ENCODE data around the gene SP9. TPM values are rescaled to one million over a fixed set of nuclear protein-coding genes. Genes with fewer than 3 reads are reported as not detected.

The SP9 gene
- total RNA-seq, 1 experiment from 2014 or later = not detected

DNA sequence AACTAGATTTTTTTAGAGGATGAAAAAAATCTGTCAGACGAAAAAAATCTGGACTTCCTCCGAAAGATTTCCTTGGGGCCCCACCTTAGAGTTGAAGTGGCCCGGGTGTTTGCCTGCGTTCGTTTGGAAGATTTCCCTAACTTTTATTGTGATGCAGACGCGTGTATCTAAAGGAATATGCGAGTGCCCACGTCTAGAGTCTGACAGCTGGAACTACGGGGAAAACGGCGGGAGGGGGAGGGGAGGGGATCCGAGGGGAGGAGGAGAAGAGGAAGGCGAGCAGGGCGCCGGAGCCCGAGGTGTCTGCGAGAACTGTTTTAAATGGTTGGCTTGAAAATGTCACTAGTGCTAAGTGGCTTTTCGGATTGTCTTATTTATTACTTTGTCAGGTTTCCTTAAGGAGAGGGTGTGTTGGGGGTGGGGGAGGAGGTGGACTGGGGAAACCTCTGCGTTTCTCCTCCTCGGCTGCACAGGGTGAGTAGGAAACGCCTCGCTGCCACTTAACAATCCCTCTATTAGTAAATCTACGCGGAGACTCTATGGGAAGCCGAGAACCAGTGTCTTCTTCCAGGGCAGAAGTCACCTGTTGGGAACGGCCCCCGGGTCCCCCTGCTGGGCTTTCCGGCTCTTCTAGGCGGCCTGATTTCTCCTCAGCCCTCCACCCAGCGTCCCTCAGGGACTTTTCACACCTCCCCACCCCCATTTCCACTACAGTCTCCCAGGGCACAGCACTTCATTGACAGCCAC, 2.4 kb upstream of the SP9 start:
- intact Hi-C loops (cut with micrococcal nuclease; ENCODE audit: unreplicated experiment) = no loop called here

DNA sequence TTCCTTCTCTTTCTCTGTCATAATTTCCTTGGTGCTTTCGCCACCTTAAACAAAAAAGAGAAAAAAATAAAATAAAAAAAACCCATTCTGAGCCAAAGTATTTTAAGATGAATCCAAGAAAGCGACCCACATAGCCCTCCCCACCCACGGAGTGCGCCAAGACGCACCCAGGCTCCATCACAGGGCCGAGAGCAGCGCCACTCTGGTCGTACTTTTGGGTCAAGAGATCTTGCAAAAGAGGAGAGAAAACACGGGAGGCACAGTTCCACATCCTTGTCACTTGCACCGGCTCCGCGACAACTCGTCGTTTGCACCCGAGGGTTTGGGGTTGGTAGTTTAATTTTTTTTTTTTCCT, 1.8 kb upstream of the SP9 start:
- H3K36me3 ChIP-seq (ENCODE audit: control insufficient read depth, insufficient read depth, low read length) = no peaks in the 10 kb centered on the region
- TF ChIP-seq SIN3A (IDR thresholded peaks at IDR 0.05; ENCODE audit: borderline replicate concordance, insufficient read depth, low read depth, low read length) = no peak
- TF ChIP-seq, protein P1, sequence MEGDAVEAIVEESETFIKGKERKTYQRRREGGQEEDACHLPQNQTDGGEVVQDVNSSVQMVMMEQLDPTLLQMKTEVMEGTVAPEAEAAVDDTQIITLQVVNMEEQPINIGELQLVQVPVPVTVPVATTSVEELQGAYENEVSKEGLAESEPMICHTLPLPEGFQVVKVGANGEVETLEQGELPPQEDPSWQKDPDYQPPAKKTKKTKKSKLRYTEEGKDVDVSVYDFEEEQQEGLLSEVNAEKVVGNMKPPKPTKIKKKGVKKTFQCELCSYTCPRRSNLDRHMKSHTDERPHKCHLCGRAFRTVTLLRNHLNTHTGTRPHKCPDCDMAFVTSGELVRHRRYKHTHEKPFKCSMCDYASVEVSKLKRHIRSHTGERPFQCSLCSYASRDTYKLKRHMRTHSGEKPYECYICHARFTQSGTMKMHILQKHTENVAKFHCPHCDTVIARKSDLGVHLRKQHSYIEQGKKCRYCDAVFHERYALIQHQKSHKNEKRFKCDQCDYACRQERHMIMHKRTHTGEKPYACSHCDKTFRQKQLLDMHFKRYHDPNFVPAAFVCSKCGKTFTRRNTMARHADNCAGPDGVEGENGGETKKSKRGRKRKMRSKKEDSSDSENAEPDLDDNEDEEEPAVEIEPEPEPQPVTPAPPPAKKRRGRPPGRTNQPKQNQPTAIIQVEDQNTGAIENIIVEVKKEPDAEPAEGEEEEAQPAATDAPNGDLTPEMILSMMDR (IDR thresholded peaks at IDR 0.05) = no peak
- no peak for TF ChIP-seq POLR2AphosphoS5 (IDR thresholded peaks at IDR 0.05; ENCODE audit: low read depth, low read length)
- no peak for TF ChIP-seq TCF7L2 (IDR thresholded peaks at IDR 0.05; ENCODE audit: low read depth, low read length)
- TF ChIP-seq, protein P2, sequence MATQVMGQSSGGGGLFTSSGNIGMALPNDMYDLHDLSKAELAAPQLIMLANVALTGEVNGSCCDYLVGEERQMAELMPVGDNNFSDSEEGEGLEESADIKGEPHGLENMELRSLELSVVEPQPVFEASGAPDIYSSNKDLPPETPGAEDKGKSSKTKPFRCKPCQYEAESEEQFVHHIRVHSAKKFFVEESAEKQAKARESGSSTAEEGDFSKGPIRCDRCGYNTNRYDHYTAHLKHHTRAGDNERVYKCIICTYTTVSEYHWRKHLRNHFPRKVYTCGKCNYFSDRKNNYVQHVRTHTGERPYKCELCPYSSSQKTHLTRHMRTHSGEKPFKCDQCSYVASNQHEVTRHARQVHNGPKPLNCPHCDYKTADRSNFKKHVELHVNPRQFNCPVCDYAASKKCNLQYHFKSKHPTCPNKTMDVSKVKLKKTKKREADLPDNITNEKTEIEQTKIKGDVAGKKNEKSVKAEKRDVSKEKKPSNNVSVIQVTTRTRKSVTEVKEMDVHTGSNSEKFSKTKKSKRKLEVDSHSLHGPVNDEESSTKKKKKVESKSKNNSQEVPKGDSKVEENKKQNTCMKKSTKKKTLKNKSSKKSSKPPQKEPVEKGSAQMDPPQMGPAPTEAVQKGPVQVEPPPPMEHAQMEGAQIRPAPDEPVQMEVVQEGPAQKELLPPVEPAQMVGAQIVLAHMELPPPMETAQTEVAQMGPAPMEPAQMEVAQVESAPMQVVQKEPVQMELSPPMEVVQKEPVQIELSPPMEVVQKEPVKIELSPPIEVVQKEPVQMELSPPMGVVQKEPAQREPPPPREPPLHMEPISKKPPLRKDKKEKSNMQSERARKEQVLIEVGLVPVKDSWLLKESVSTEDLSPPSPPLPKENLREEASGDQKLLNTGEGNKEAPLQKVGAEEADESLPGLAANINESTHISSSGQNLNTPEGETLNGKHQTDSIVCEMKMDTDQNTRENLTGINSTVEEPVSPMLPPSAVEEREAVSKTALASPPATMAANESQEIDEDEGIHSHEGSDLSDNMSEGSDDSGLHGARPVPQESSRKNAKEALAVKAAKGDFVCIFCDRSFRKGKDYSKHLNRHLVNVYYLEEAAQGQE (IDR thresholded peaks at IDR 0.05; ENCODE audit: insufficient read depth in 1 of 2, low read depth in 2 of 2, low read length in 1 of 2) = no peak
- peaks cover 16% of the 10 kb centered on the region for H3K4me1 ChIP-seq (ENCODE audit: control insufficient read depth, insufficient read depth, low read length)
- in situ Hi-C loops (cut with HindIII; ENCODE audit: low pct_unique_long_range_greater_than_20kb, low sequenced_read_pairs) = no loop called here
- H3K27me3 ChIP-seq (ENCODE audit: control insufficient read depth, insufficient read depth, low read length) = no peaks in the 10 kb centered on the region
- POLR2A ChIA-PET = no interaction called here
- H3K27ac ChIP-seq (ENCODE audit: low read length) = no peak overlapping the region
- H3K9me3 ChIP-seq (ENCODE audit: control insufficient read depth, insufficient read depth, low read depth, low read length) = no peaks in the 10 kb centered on the region
- no peak for ATAC-seq
- DNase-seq (ENCODE audit: low read depth, low spot score) = no peak
- CTCF ChIA-PET = interaction anchor here (0.7 kb wide), 1 partner anchor 189 kb away, joined by 4 read pairs; no protein-coding TSS in a partner anchor
- BruUV-seq (replicated peaks) = no TSS peak
- intact Hi-C loops (cut with micrococcal nuclease; ENCODE audit: unreplicated experiment) = no loop called here
- peak overlapping the region; percentile 39 to 56; a peak in 3 of 4 replicates for H3K4me3 ChIP-seq (ENCODE audit: low read depth in 2 of 2, low read length in 2 of 2)

More for the DNA sequence above, 2.4 kb upstream of the SP9 start:
- BruUV-seq (replicated peaks) = no TSS peak
- in situ Hi-C loops (cut with HindIII; ENCODE audit: low pct_unique_long_range_greater_than_20kb, low sequenced_read_pairs) = no loop called here
- H3K4me1 ChIP-seq (ENCODE audit: control insufficient read depth, insufficient read depth, low read length) = peaks cover 16% of the 10 kb centered on the region
- H3K4me3 ChIP-seq (ENCODE audit: low read depth in 2 of 2, low read length in 2 of 2) = peak overlapping the region; percentile 39 to 56; a peak in 3 of 4 replicates
- no peak for TF ChIP-seq TCF7L2 (IDR thresholded peaks at IDR 0.05; ENCODE audit: low read depth, low read length)
- TF ChIP-seq, protein P1 (IDR thresholded peaks at IDR 0.05) = no peak; the same call in 1 of the 2 replicates
- TF ChIP-seq, protein P2 (IDR thresholded peaks at IDR 0.05; ENCODE audit: insufficient read depth in 1 of 2, low read depth in 2 of 2, low read length in 1 of 2) = no peak
- no peak for TF ChIP-seq POLR2AphosphoS5 (IDR thresholded peaks at IDR 0.05; ENCODE audit: low read depth, low read length)
- no peak for TF ChIP-seq SIN3A (IDR thresholded peaks at IDR 0.05; ENCODE audit: borderline replicate concordance, insufficient read depth, low read depth, low read length)
- no peak for DNase-seq (ENCODE audit: low read depth, low spot score)
- ATAC-seq = peak; percentile 65
- ChIA-PET CTCF (no interaction called here), POLR2A (interaction anchor here (0.7 kb wide), 1 partner anchor 30 kb away, joined by 3 read pairs; no protein-coding TSS in a partner anchor)
- H3K36me3 ChIP-seq (ENCODE audit: control insufficient read depth, insufficient read depth, low read length) = no peaks in the 10 kb centered on the region
- H3K27me3 ChIP-seq (ENCODE audit: control insufficient read depth, insufficient read depth, low read length) = no peaks in the 10 kb centered on the region
- H3K9me3 ChIP-seq (ENCODE audit: control insufficient read depth, insufficient read depth, low read depth, low read length) = no peaks in the 10 kb centered on the region
- H3K27ac ChIP-seq (ENCODE audit: low read length) = no peak overlapping the region

Data from Panc1 (cell line).